IMR-90 (cell line): ENCODE results near the gene ARHGAP32. TPM values are rescaled to one million over a fixed set of nuclear protein-coding genes. Genes with fewer than 3 reads are reported as not detected.

Source experiments
- ATAC-seq: fragments of 200-7000 bp; cut with Tn5 transposase; 2 replicates; pipeline ENCODE4 v1.9.1; 2020; ENCODE audit warnings: low read depth, mild to moderate bottlenecking, moderate library complexity
- BruUV-seq: library from RNA; stranded (reverse); fragments of 400-500 nt; replicated peaks from 2 replicates; lab custom pipeline; 2021; lab: Mats Ljungman, UMichigan
- CTCF ChIA-PET: fragments of 300-600 bp; formaldehyde crosslinking; extraction: SDS; loops from one replicate; lab custom pipeline; 2021; ENCODE audit warnings: antibody characterized with exemption; lab: Yijun Ruan, JAX
- POLR2A ChIA-PET: fragments of 300-600 bp; sonication (Branson Sonifier 250); formaldehyde crosslinking; loops from one replicate; lab custom pipeline; 2022; ENCODE audit warnings: antibody characterized with exemption; ENCODE audit not compliant: unreplicated experiment; lab: Charles Lee
- DNase-seq: peaks from one replicate; pipeline ENCODE4 v3.0.0; 2013
- H2AFZ ChIP-seq: replicated peaks from 2 replicates; pipeline ENCODE3; 2013; ENCODE audit warnings: low read length, mild to moderate bottlenecking; ENCODE audit not compliant: poor library complexity
- H2AK5ac ChIP-seq: 2 replicates; pipeline ENCODE4 v1.6.1; 2013; ENCODE audit warnings: low read depth, low read length, inconsistent platforms
- H2AK9ac ChIP-seq: replicated peaks from 2 replicates; pipeline ENCODE3; 2013; ENCODE audit warnings: mild to moderate bottlenecking, low read depth, low read length, moderate library complexity; ENCODE audit not compliant: poor library complexity
- H2BK120ac ChIP-seq: 2 replicates; pipeline ENCODE4 v1.6.1; 2013; ENCODE audit warnings: low read depth, low read length, inconsistent platforms
- H2BK15ac ChIP-seq: 3 replicates; pipeline ENCODE4 v1.6.1; 2013; ENCODE audit warnings: low read depth, low read length, inconsistent platforms
- H2BK20ac ChIP-seq: 2 replicates; pipeline ENCODE4 v1.6.1; 2013; ENCODE audit warnings: low read depth, mild to moderate bottlenecking, inconsistent platforms, low read length, moderate library complexity
- H2BK5ac ChIP-seq: 2 replicates; pipeline ENCODE4 v1.6.1; 2013; ENCODE audit warnings: mild to moderate bottlenecking, low read depth, low read length, inconsistent platforms; ENCODE audit not compliant: poor library complexity, severe bottlenecking
- H3K14ac ChIP-seq: replicated peaks from 2 replicates; pipeline ENCODE4 v1.6.1; 2013; ENCODE audit warnings: low read depth, low read length, inconsistent platforms
- H3K18ac ChIP-seq: 2 replicates; pipeline ENCODE4 v1.6.1; 2013; ENCODE audit warnings: low read depth, low read length, control low read depth
- H3K23ac ChIP-seq: 2 replicates; pipeline ENCODE4 v1.6.1; 2013; ENCODE audit warnings: low read depth, low read length, inconsistent platforms
- H3K27ac ChIP-seq: 2 replicates; pipeline ENCODE4 v1.5.1; 2013; ENCODE audit warnings: mild to moderate bottlenecking, control low read depth, low read length; ENCODE audit not compliant: insufficient read depth
- H3K27me3 ChIP-seq: 2 replicates; pipeline ENCODE4 v1.6.1; 2013; ENCODE audit warnings: low read length; ENCODE audit not compliant: control insufficient read depth, insufficient read depth
- H3K36me3 ChIP-seq: 2 replicates; pipeline ENCODE4 v1.6.1; 2013; ENCODE audit warnings: low read length, mixed read lengths; ENCODE audit not compliant: control insufficient read depth, insufficient read depth
- H3K4ac ChIP-seq: 2 replicates; pipeline ENCODE4 v1.6.1; 2013; ENCODE audit warnings: low read depth, low read length, inconsistent platforms
- H3K4me1 ChIP-seq: 2 replicates; pipeline ENCODE4 v1.6.1; 2013; ENCODE audit warnings: low read length, mixed read lengths; ENCODE audit not compliant: control insufficient read depth, insufficient read depth
- H3K4me2 ChIP-seq: 2 replicates; pipeline ENCODE4 v1.6.1; 2013; ENCODE audit warnings: low read depth, mild to moderate bottlenecking, control low read depth, low read length, moderate library complexity
- H3K4me3 ChIP-seq: 2 replicates; pipeline ENCODE4 v1.5.1; 2013; ENCODE audit warnings: low read depth, mild to moderate bottlenecking, control low read depth, low read length, moderate library complexity; ENCODE audit not compliant: insufficient read depth
- H3K56ac ChIP-seq: 2 replicates; pipeline ENCODE4 v1.6.1; 2013; ENCODE audit warnings: low read length, inconsistent platforms; ENCODE audit not compliant: insufficient read depth; ENCODE audit errors: extremely low read depth
- H3K79me1 ChIP-seq, 2 experiments: 2 replicates each; pipeline ENCODE4 v1.6.1; 2013; ENCODE audit warnings: low read length in 2 of 2, inconsistent platforms in 1 of 2, low read depth in 1 of 2
- H3K9ac ChIP-seq: 2 replicates; pipeline ENCODE4 v1.6.1; 2013; ENCODE audit warnings: low read depth, low read length, control low read depth
- H3K9me1 ChIP-seq: 2 replicates; pipeline ENCODE4 v1.6.1; 2013; ENCODE audit warnings: low read length, inconsistent platforms; ENCODE audit not compliant: insufficient read depth
- H3K9me3 ChIP-seq: 2 replicates; pipeline ENCODE4 v1.6.1; 2013; ENCODE audit warnings: low read length; ENCODE audit not compliant: control insufficient read depth, insufficient read depth
- H4K20me1 ChIP-seq: 2 replicates; pipeline ENCODE4 v1.6.1; 2013; ENCODE audit warnings: low read length, inconsistent platforms; ENCODE audit not compliant: insufficient read depth
- H4K5ac ChIP-seq: 2 replicates; pipeline ENCODE4 v1.6.1; 2013; ENCODE audit warnings: mild to moderate bottlenecking, low read depth, low read length, control low read depth
- H4K8ac ChIP-seq, 2 experiments: 2 replicates each; pipeline ENCODE4 v1.6.1; 2013; ENCODE audit warnings: low read depth in 2 of 2, low read length in 2 of 2, control low read depth in 1 of 2, inconsistent platforms in 1 of 2
- H4K91ac ChIP-seq: 2 replicates; pipeline ENCODE4 v1.6.1; 2013; ENCODE audit warnings: low read depth, low read length, inconsistent platforms; ENCODE audit not compliant: insufficient read depth
- BHLHE40 ChIP-seq: fragments of 150-350 bp; IDR thresholded peaks from 2 replicates; pipeline ENCODE4 v1.6.1; 2016; ENCODE audit warnings: mild to moderate bottlenecking, low read depth, low read length
- CHD1 ChIP-seq: IDR thresholded peaks from 2 replicates; pipeline ENCODE4 v1.6.1; 2012; ENCODE audit warnings: low read depth, low read length, improper control_type of control experiment
- ELK1 ChIP-seq: fragments of 150-350 bp; IDR thresholded peaks from 2 replicates; pipeline ENCODE4 v1.6.1; 2016; ENCODE audit warnings: low read depth, mild to moderate bottlenecking, low read length, moderate library complexity, borderline replicate concordance
- FOS ChIP-seq: fragments of 150-350 bp; IDR thresholded peaks from 2 replicates; pipeline ENCODE4 v1.6.1; 2016; ENCODE audit warnings: low read depth, low read length
- MAFK ChIP-seq: IDR thresholded peaks from 2 replicates; pipeline ENCODE4 v1.6.1; 2012; ENCODE audit warnings: low read depth, low read length, improper control_type of control experiment
- MAZ ChIP-seq: IDR thresholded peaks from 2 replicates; pipeline ENCODE4 v1.6.1; 2012; ENCODE audit warnings: low read depth, mild to moderate bottlenecking, low read length, improper control_type of control experiment, moderate library complexity, borderline replicate concordance
- MXI1 ChIP-seq: IDR thresholded peaks from 2 replicates; pipeline ENCODE4 v1.6.1; 2012; ENCODE audit warnings: low read depth, mild to moderate bottlenecking, low read length, moderate library complexity, borderline replicate concordance
- NFE2L2 ChIP-seq: fragments of 150-350 bp; IDR thresholded peaks from 2 replicates; pipeline ENCODE4 v1.6.1; 2016; ENCODE audit warnings: low read depth, mild to moderate bottlenecking, low read length
- POLR2A ChIP-seq: IDR thresholded peaks from 2 replicates; pipeline ENCODE4 v1.6.1; 2012; ENCODE audit warnings: mild to moderate bottlenecking, low read depth, low read length
- RAD21 ChIP-seq: IDR thresholded peaks from 2 replicates; pipeline ENCODE4 v1.6.1; 2012; ENCODE audit warnings: low read length, improper control_type of control experiment
- RCOR1 ChIP-seq: IDR thresholded peaks from 2 replicates; pipeline ENCODE4 v1.6.1; 2012; ENCODE audit warnings: mild to moderate bottlenecking, low read length, improper control_type of control experiment; ENCODE audit not compliant: insufficient replicate concordance
- RFX5 ChIP-seq: IDR thresholded peaks from 2 replicates; pipeline ENCODE4 v1.8.0; 2012; ENCODE audit warnings: low read depth, mild to moderate bottlenecking, low read length, moderate library complexity
- SMC3 ChIP-seq: fragments of 150-350 bp; IDR thresholded peaks from 2 replicates; pipeline ENCODE4 v1.6.1; 2016; ENCODE audit warnings: low read depth, mild to moderate bottlenecking, antibody characterized with exemption, low read length, moderate library complexity
- USF2 ChIP-seq: fragments of 150-350 bp; IDR thresholded peaks from 2 replicates; pipeline ENCODE4 v1.6.1; 2017; ENCODE audit warnings: mild to moderate bottlenecking, antibody characterized with exemption, low read length, low read depth
- WGBS, 2 experiments: methylation state at CpG; one replicate each; pipeline versions ENCODE4 v1.1.5 to v1.1.7; 2013; ENCODE audit warnings: missing lambda C conversion rate in 2 of 2; ENCODE audit not compliant: insufficient read length in 1 of 2; ENCODE audit errors: extremely low coverage in 2 of 2; 5-methylcytosine and 5-hydroxymethylcytosine counted together
- dilution Hi-C: fragments of 300-500 bp; cut with HindIII; formaldehyde crosslinking; loops from one replicate; pipeline ENCODE4 v1.14.3; 2018; ENCODE audit warnings: low sequenced_read_pairs; ENCODE audit not compliant: unreplicated experiment
- in situ Hi-C: fragments of 300-500 bp; cut with MboI; formaldehyde crosslinking; loops from 3 replicates; pipeline ENCODE4 v1.14.3; 2019; ENCODE audit warnings: low sequenced_read_pairs, inconsistent platforms, mixed read lengths
- intact Hi-C: fragments of 100-400 bp; cut with micrococcal nuclease; formaldehyde crosslinking; loops from 2 replicates; pipeline ENCODE4 v1.10.0; 2022
- polyA plus RNA-seq, 3 experiments: library from polyadenylated mRNA; depleted of rRNA; stranded (reverse); fragments of >200 nt; gene quantifications; 2 replicates each; pipeline ENCODE4 v1.2.3, GENCODE V29; 2012; ENCODE audit warnings: low replicate concordance in 1 of 3
- total RNA-seq: library from RNA; depleted of rRNA; stranded (reverse); fragments of >200 nt; gene quantifications from 2 replicates; pipeline ENCODE4 v1.2.3, GENCODE V29; 2012
- TF ChIP-seq, protein P1 (sequence below): conservative IDR thresholded peaks from 2 replicates; pipeline ENCODE4 v1.5.1; 2012; ENCODE audit warnings: mild to moderate bottlenecking, low read depth, low read length, improper control_type of control experiment

The ARHGAP32 gene
- total and polyA plus RNA-seq, 2 of the 4 experiments (the other 2 are of a cell fraction): 4.1 to 8.4 TPM

DNA sequence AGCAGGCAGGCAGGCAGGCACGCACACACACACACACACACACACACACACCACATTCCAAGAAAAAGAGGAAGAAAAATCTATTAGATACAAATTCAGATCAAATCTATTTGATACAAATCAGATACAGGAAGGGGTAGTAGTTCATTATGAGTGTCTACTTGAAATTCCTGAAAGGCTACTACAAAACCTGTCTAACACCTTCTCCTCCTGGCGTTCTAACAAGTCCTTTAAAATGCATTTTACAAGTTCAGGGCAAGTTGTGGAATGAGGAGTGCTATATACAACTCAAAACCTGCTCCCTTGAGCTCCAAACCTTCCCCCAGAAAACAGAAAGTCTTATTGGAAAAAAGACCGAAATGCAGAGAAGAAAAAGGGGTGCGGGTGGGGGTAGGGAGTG, 476 bp downstream of the ARHGAP32 start:
- Histone ChIP-seq H3K36me3 (no peaks in the 10 kb centered on the region), H3K18ac (no peak overlapping the region), H2AK5ac (no peak overlapping the region), H3K23ac (no peak overlapping the region), H3K14ac (no peak overlapping the region), H3K4ac (no peak overlapping the region), H2BK20ac (no peak overlapping the region), H4K8ac (no peak overlapping the region), H3K79me1 (peaks cover 7 to 26% of the 10 kb centered on the region in 2 experiments), H3K4me1 (peaks cover 2% of the 10 kb centered on the region; the same call in 1 of the 2 replicates), H3K27me3 (no peaks in the 10 kb centered on the region), H3K56ac (no peak overlapping the region), H3K4me2 (no peak overlapping the region), H3K27ac (no peak overlapping the region), H4K20me1 (no peaks in the 10 kb centered on the region), H2BK5ac (no peak overlapping the region), H2AK9ac (no peak overlapping the region), H4K5ac (no peak overlapping the region), H3K9me1 (no peaks in the 10 kb centered on the region; the same call in 1 of the 2 replicates), H3K4me3 (no peak overlapping the region), H2BK120ac (no peak overlapping the region), H2AFZ (no peak overlapping the region), H4K91ac (no peak overlapping the region), H3K9me3 (no peaks in the 10 kb centered on the region), H2BK15ac (no peak overlapping the region), H3K9ac (no peak overlapping the region)
- dilution Hi-C loops: no loop called here
- intact Hi-C loops: no loop called here
- TF ChIP-seq MAZ: no peak
- TF ChIP-seq NFE2L2: no peak
- TF ChIP-seq, protein P1, sequence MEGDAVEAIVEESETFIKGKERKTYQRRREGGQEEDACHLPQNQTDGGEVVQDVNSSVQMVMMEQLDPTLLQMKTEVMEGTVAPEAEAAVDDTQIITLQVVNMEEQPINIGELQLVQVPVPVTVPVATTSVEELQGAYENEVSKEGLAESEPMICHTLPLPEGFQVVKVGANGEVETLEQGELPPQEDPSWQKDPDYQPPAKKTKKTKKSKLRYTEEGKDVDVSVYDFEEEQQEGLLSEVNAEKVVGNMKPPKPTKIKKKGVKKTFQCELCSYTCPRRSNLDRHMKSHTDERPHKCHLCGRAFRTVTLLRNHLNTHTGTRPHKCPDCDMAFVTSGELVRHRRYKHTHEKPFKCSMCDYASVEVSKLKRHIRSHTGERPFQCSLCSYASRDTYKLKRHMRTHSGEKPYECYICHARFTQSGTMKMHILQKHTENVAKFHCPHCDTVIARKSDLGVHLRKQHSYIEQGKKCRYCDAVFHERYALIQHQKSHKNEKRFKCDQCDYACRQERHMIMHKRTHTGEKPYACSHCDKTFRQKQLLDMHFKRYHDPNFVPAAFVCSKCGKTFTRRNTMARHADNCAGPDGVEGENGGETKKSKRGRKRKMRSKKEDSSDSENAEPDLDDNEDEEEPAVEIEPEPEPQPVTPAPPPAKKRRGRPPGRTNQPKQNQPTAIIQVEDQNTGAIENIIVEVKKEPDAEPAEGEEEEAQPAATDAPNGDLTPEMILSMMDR: no peak
- TF ChIP-seq RCOR1: no peak
- no peak for TF ChIP-seq RAD21
- no peak for TF ChIP-seq FOS
- TF ChIP-seq RFX5: no peak
- TF ChIP-seq SMC3: no peak
- TF ChIP-seq ELK1: no peak
- TF ChIP-seq BHLHE40: no peak
- no peak for TF ChIP-seq CHD1
- no peak for TF ChIP-seq MXI1
- TF ChIP-seq MAFK: no peak
- no peak for TF ChIP-seq USF2
- no peak for TF ChIP-seq POLR2A
- ATAC-seq (no peak), DNase-seq (no peak)
- POLR2A ChIA-PET: no interaction called here
- in situ Hi-C loops: no loop called here
- WGBS, 2 experiments: no CpG with 5 or more reads among the region's 4 CpGs
- BruUV-seq: no TSS peak
- CTCF ChIA-PET: no interaction called here
